ENCODE data around the gene ATP8B2.
"Not testable (repeated sequence)": the region's sequence is repeated elsewhere in the genome, so short reads cannot be mapped to it uniquely, and the experiment has no call there.

The ATP8B2 gene

DNA sequence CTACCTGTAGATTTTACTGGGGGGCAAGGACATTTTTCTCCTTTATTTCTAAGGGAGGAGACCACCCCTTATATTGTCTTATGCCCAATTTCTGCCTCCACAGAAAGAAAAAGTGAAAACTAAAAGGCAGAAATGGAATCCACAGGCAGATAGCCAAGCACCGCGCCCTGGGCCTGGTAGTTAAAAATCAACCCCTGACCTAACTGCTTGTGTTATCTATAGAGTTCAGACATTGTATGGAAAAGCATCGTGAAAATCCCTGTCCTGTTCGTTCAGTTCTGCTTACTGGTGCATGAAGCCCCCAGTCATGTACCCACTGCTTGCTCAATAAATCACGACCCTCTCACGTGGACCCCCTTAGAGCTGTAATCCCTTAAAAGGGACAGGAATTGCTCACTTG is 46.1 kb downstream of the ATP8B2 start:
- H3K9ac ChIP-seq (ENCODE audit: low read length): no peak overlapping the region
- H4K20me1 ChIP-seq (ENCODE audit: insufficient read depth, low read length): no peaks in the 10 kb centered on the region
- H3K36me3 ChIP-seq (replicated peaks; ENCODE audit: low read depth, low read length): no peaks in the 10 kb centered on the region
- peak overlapping the region; percentile 91 for H2AFZ ChIP-seq (ENCODE audit: low read depth, low read length)
- no peaks in the 10 kb centered on the region for H3K9me3 ChIP-seq (ENCODE audit: insufficient read depth, low read length)
- H3K79me2 ChIP-seq (ENCODE audit: low read length): no peaks in the 10 kb centered on the region
- H3K27me3 ChIP-seq (ENCODE audit: low read depth, low read length): no peaks in the 10 kb centered on the region
- H3K4me3 ChIP-seq (ENCODE audit: low read length): no peak overlapping the region
- peak overlapping the region; percentile 0; the same call in 1 of the 2 replicates for H3K4me2 ChIP-seq (ENCODE audit: low read length)
- no peak overlapping the region for H3K27ac ChIP-seq (ENCODE audit: low read length)
- TF ChIP-seq, protein P1, sequence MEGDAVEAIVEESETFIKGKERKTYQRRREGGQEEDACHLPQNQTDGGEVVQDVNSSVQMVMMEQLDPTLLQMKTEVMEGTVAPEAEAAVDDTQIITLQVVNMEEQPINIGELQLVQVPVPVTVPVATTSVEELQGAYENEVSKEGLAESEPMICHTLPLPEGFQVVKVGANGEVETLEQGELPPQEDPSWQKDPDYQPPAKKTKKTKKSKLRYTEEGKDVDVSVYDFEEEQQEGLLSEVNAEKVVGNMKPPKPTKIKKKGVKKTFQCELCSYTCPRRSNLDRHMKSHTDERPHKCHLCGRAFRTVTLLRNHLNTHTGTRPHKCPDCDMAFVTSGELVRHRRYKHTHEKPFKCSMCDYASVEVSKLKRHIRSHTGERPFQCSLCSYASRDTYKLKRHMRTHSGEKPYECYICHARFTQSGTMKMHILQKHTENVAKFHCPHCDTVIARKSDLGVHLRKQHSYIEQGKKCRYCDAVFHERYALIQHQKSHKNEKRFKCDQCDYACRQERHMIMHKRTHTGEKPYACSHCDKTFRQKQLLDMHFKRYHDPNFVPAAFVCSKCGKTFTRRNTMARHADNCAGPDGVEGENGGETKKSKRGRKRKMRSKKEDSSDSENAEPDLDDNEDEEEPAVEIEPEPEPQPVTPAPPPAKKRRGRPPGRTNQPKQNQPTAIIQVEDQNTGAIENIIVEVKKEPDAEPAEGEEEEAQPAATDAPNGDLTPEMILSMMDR (IDR thresholded peaks at IDR 0.05; ENCODE audit: low read depth, low read length): no peak
- no peak for TF ChIP-seq EZH2phosphoT487 (IDR thresholded peaks at IDR 0.05; ENCODE audit: low read depth)
- H3K4me1 ChIP-seq (ENCODE audit: low read length): peaks cover 13% of the 10 kb centered on the region; the same call in 1 of the 2 replicates

DNA sequence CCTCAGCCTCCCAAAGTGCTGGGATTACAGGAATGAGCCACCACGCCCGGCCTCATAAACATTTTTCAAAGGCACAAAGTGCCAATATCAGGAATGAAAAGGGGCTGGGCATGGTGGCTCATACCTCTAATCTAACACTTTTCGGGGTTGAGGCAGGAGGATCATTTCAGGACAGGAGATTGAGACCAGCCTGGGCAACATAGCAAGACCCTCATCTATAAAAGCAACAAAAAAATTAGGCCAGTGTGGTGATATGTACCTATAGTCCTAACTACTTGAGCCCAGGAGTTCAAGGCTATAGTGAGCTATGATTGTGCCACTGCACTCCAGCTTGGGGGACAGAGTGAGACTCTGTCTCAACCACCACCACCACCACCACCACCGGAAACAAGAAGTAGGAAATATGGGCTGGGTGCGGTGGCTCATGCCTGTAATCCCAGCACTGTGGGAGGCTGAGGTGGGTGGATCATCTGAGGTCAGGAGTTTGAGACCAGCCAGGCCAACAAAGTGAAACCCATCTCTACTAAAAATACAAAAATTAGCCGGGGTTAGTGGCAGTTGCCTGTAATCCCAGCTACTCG is 48.5 kb downstream of the ATP8B2 start:
- not testable (repeated sequence) for H3K27me3 ChIP-seq (ENCODE audit: low read depth, low read length); H3K9me3 ChIP-seq (ENCODE audit: insufficient read depth, low read length); H3K27ac ChIP-seq (ENCODE audit: low read length); H2AFZ ChIP-seq (ENCODE audit: low read depth, low read length); H4K20me1 ChIP-seq (ENCODE audit: insufficient read depth, low read length); H3K4me3 ChIP-seq (ENCODE audit: low read length); H3K9ac ChIP-seq (ENCODE audit: low read length); H3K36me3 ChIP-seq (replicated peaks; ENCODE audit: low read depth, low read length); H3K79me2 ChIP-seq (ENCODE audit: low read length)
- Histone ChIP-seq H3K4me1 (ENCODE audit: low read length) (peaks cover 13% of the 10 kb centered on the region; the same call in 1 of the 2 replicates), H3K4me2 (ENCODE audit: low read length) (peak overlapping the region; percentile 19; the same call in 1 of the 2 replicates)

DNA sequence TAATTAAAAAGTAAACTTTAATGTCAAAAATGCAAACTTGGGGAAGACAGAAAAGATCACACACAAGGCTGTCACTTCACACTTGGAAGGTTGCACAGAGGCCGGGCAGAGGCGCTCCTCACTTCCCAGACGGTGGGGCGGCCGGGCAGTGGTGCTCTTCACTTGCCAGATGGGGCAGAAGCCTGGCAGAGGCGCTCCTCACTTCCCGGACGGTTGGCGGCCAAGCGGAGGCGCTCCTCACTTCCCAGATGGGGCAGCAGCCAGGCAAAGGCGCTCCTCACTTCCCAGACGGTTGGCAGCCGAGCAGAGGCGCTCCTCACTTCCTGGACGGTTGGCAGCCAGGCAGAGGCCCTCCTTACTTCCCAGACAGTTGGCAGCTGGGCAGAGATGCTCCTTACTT is 54.0 kb downstream of the ATP8B2 start:
- Histone ChIP-seq H3K4me3 (ENCODE audit: low read length) (no peak overlapping the region), H3K27ac (ENCODE audit: low read length) (no peak overlapping the region), H3K9me3 (ENCODE audit: insufficient read depth, low read length) (no peaks in the 10 kb centered on the region), H3K27me3 (ENCODE audit: low read depth, low read length) (no peaks in the 10 kb centered on the region), H2AFZ (ENCODE audit: low read depth, low read length) (no peak overlapping the region), H3K36me3 (replicated peaks; ENCODE audit: low read depth, low read length) (no peaks in the 10 kb centered on the region), H3K9ac (ENCODE audit: low read length) (no peak overlapping the region), H3K4me1 (ENCODE audit: low read length) (peaks cover 2% of the 10 kb centered on the region; the same call in 1 of the 2 replicates), H3K79me2 (ENCODE audit: low read length) (no peaks in the 10 kb centered on the region), H4K20me1 (ENCODE audit: insufficient read depth, low read length) (no peaks in the 10 kb centered on the region), H3K4me2 (ENCODE audit: low read length) (no peak overlapping the region)
- TF ChIP-seq, protein P1 (IDR thresholded peaks at IDR 0.05; ENCODE audit: low read depth, low read length): no peak
- no peak for TF ChIP-seq EZH2phosphoT487 (IDR thresholded peaks at IDR 0.05; ENCODE audit: low read depth)

DNA sequence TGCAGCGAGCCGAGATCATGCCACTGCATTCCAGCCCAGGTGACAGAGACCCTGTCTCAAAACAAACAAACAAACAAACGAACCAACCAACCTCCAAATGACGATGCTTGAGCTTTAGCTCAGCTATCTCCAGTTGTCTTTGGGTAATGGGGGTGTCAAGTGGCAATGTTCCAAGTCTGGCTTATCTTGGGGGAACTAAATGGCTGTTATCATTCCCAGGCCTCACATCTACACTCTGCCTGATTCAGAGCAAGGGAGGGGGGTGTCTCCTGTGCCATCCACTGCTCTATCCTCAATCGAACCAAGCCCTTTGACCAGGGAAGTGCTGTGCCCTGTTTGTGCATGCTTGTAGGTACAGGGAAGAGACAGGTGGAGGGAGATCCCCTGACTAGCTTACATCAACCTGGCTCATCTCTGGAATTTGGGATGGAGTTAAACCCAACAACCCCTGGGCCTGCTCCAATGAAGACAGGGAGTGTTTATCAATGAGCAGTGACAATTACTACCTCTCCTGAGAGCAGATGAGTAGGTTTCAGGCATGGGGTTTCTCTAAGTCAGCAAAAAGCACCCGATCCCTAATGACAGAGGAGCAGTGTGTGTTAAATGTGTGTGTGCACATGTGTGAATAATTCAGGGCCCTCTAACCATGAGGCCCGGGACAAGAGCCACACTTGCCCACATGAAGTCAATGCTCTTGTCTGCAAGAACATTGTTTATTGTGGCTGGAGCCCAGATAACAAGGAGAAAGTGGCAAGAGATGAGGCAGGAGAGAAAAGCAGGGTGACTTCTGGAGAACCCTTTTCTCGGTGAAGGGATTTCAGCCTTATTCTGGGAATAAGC is 59.5 kb downstream of the ATP8B2 start:
- Histone ChIP-seq H3K36me3 (replicated peaks; ENCODE audit: low read depth, low read length) (no peaks in the 10 kb centered on the region), H4K20me1 (ENCODE audit: insufficient read depth, low read length) (no peaks in the 10 kb centered on the region), H3K9ac (ENCODE audit: low read length) (peak overlapping the region; percentile 75; the same call in 1 of the 2 replicates), H3K9me3 (ENCODE audit: insufficient read depth, low read length) (no peaks in the 10 kb centered on the region), H3K4me2 (ENCODE audit: low read length) (peak overlapping the region; percentile 83), H3K27me3 (ENCODE audit: low read depth, low read length) (no peaks in the 10 kb centered on the region), H2AFZ (ENCODE audit: low read depth, low read length) (peak overlapping the region; percentile 84), H3K4me3 (ENCODE audit: low read length) (peak overlapping the region; percentile 67; the same call in 1 of the 2 replicates), H3K27ac (ENCODE audit: low read length) (peak overlapping the region; percentile 91; the same call in 1 of the 2 replicates), H3K4me1 (ENCODE audit: low read length) (peaks cover 31% of the 10 kb centered on the region), H3K79me2 (ENCODE audit: low read length) (no peaks in the 10 kb centered on the region)
- TF ChIP-seq, protein P1 (IDR thresholded peaks at IDR 0.05; ENCODE audit: low read depth, low read length): no peak
- no peak for TF ChIP-seq EZH2phosphoT487 (IDR thresholded peaks at IDR 0.05; ENCODE audit: low read depth)

Data from OCI-LY3 (cell line).